Right lobe of liver (tissue), 4 donors: ENCODE data around the gene METRNL.

Experiments used
- CTCF ChIP-seq, 4 donors: fragments of 200-600 bp in 3 of 4; fragments of 450-650 bp in 1 of 4; IDR thresholded peaks; one replicate each; pipeline versions ENCODE4 v1.5.1 to v1.8.0; 2016 to 2022; ENCODE audit warnings: antibody characterized with exemption in 4 of 4, mild to moderate bottlenecking in 2 of 4
- POLR2A ChIP-seq: fragments of 450-650 bp; IDR thresholded peaks from one replicate; pipeline ENCODE4 v1.6.1; 2017; ENCODE audit warnings: antibody characterized with exemption, mild to moderate bottlenecking
- donor health status: DM: no; HTN: no; CAD: no.
- donor health status: DM: no; HTN: no; CAD: no.
- donor health status: DM: no; HTN: yes; CAD: no.

- TF ChIP-seq CTCF (IDR thresholded peaks at IDR 0.05) (no peak), POLR2A (no peak)
These were observed 43.7 kb upstream of the METRNL start for GRCh38 chr17:83035722-83036121.
